ENCODE measurements around the gene NXPE4. TPM values are rescaled to one million over a fixed set of nuclear protein-coding genes. Genes with fewer than 3 reads are reported as not detected.

The NXPE4 gene
- total RNA-seq, 6 experiments from 2014 or later = not detected

DNA sequence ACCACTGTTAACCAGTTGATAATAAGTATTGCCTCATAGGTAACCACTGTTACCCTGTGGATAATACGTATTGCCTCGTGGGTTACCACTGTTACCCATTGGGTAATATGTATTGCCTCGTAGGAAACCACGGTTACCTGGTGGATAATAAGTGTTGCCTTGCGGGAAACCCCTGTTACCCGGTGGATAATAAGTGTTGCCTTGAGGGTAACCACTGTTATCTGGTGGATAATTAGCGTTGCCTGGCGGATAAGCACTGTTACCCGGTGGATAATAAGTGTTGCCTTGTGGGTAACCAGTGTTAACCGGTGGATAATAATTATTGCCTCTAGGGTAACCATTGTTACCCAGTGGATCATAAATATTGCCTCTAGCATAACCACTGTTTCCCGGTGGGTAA is 27.3 kb upstream of the NXPE4 start:
- H3K4me1 Mint-ChIP-seq (ENCODE audit: low read depth) = no peaks in the 10 kb centered on the region
- H3K9me3 Mint-ChIP-seq = peaks cover 4% of the 10 kb centered on the region; the same call in 1 of the 2 replicates
- no peak overlapping the region for H3K27ac Mint-ChIP-seq
- H3K36me3 Mint-ChIP-seq (ENCODE audit: low read depth) = no peaks in the 10 kb centered on the region
- no peaks in the 10 kb centered on the region for H3K27me3 Mint-ChIP-seq (ENCODE audit: insufficient read depth)
- DNase-seq = no peak
- TF ChIP-seq, protein P1, sequence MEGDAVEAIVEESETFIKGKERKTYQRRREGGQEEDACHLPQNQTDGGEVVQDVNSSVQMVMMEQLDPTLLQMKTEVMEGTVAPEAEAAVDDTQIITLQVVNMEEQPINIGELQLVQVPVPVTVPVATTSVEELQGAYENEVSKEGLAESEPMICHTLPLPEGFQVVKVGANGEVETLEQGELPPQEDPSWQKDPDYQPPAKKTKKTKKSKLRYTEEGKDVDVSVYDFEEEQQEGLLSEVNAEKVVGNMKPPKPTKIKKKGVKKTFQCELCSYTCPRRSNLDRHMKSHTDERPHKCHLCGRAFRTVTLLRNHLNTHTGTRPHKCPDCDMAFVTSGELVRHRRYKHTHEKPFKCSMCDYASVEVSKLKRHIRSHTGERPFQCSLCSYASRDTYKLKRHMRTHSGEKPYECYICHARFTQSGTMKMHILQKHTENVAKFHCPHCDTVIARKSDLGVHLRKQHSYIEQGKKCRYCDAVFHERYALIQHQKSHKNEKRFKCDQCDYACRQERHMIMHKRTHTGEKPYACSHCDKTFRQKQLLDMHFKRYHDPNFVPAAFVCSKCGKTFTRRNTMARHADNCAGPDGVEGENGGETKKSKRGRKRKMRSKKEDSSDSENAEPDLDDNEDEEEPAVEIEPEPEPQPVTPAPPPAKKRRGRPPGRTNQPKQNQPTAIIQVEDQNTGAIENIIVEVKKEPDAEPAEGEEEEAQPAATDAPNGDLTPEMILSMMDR (IDR thresholded peaks at IDR 0.05) = no peak
- H3K4me3 Mint-ChIP-seq = no peak overlapping the region

DNA sequence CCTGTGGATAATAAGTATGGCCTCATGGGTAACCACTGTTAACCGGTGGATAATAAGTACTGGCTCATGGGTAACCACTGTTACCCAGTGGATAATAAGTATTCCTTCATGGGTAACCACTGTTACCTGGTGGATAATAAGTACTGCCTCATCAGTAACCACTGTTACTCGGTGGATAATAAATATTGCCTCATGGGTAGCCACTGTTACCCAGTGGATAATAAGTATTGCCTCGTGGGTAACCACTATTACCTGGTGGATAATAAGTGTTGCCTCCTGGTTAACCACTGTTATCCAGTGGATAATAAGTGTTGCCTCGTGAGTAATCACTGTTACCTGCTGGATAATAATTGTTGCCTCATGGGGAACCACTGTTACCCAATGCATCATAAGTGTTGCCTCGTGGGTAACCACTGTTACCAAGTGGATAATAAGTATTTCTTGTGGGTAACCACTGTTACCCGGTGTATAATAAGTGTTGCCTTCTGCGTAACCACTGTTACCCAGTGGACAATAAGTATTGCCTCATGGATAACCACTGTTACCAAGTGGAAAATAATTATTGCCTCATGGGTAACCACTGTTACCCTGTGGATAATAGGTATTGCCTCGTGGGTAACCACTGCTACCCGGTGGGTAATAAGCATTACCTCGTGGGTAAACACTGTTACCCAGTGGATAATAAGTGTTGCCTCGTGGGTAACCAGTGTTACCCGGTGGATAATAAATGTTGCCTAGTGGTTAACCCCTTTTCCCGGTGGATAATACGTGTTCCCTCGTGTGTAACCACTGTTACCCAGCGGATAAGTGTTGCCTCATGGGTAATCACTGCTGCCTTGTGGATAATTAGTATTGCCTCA is 26.6 kb upstream of the NXPE4 start:
- Mint-ChIP-seq H3K4me1 (ENCODE audit: low read depth) (no peaks in the 10 kb centered on the region), H3K27me3 (ENCODE audit: insufficient read depth) (no peaks in the 10 kb centered on the region), H3K4me3 (no peak overlapping the region), H3K9me3 (peaks cover 4% of the 10 kb centered on the region; the same call in 1 of the 2 replicates), H3K36me3 (ENCODE audit: low read depth) (no peaks in the 10 kb centered on the region), H3K27ac (no peak overlapping the region)
- DNase-seq = no peak
- TF ChIP-seq, protein P1 (IDR thresholded peaks at IDR 0.05) = no peak

DNA sequence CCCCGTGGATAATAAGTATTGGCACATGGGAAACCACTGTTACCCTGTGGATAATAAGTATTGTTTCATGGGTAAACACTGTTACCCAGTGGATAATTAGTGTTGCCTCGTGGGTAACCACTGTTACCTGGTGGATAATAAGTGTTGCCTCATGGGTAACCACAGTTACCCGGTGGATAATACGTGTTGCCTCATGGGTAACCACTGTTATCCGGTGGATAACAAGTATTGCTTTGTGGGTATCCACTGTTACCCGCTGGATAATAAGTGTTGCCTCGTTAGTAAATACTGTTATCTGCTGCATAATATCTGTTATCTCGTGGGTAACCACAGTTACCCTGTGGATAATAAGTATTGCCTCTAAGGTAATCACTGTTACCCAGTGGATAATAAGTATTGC is 25.5 kb upstream of the NXPE4 start:
- H3K4me3 Mint-ChIP-seq = no peak overlapping the region
- peaks cover 4% of the 10 kb centered on the region; the same call in 1 of the 2 replicates for H3K9me3 Mint-ChIP-seq
- TF ChIP-seq, protein P1 (IDR thresholded peaks at IDR 0.05) = no peak
- no peak for DNase-seq
- no peaks in the 10 kb centered on the region for H3K36me3 Mint-ChIP-seq (ENCODE audit: low read depth)
- H3K4me1 Mint-ChIP-seq (ENCODE audit: low read depth) = no peaks in the 10 kb centered on the region
- H3K27ac Mint-ChIP-seq = no peak overlapping the region
- no peaks in the 10 kb centered on the region for H3K27me3 Mint-ChIP-seq (ENCODE audit: insufficient read depth)

DNA sequence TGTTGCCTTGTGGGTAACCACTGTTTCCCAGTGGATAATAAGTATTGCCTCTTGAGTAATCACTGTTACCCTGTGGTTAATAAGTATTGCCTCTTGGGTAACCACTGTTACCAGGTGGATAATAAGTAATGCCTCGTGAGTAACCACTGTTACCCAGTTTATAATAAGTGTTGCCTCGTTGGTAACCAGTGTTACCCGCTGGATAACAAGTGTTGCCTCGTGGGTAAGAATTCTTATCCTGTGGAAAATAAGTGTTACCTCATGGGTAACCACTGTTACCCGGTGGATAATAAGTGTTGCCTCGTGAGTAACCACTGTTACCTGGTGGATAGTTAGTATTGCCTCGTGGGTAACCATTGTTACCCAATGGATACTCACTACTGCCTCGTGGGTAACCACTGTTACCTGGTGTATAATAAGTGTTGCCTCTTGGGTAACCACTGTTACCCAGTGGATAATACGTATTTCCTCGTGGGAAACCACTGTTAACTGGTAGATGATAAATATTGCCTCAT is 24.1 kb upstream of the NXPE4 start:
- no peaks in the 10 kb centered on the region for H3K4me1 Mint-ChIP-seq (ENCODE audit: low read depth)
- no peak for DNase-seq
- H3K27me3 Mint-ChIP-seq (ENCODE audit: insufficient read depth) = no peaks in the 10 kb centered on the region

DNA sequence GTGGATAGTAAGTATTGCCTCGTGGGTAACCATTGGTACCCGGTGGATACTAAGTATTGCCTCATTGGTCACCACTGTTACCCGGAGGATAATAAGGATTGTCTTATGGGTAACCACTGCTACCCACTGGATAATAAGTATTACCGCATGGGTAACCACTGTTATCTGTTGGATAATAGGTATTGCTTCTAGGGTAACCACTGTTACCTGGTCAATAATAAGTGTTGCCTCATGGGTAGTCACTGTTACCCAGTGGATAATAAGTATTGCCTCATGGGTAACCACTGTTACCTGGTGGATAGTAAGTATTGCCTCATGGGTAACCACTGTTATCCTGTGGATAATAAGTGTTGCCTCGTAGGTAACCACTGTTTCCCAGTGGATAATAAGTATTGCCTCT is 22.6 kb upstream of the NXPE4 start:
- Mint-ChIP-seq H3K36me3 (ENCODE audit: low read depth) (no peaks in the 10 kb centered on the region), H3K4me3 (no peak overlapping the region), H3K27ac (no peak overlapping the region), H3K9me3 (no peaks in the 10 kb centered on the region), H3K4me1 (ENCODE audit: low read depth) (no peaks in the 10 kb centered on the region), H3K27me3 (ENCODE audit: insufficient read depth) (no peaks in the 10 kb centered on the region)
- TF ChIP-seq, protein P1 (IDR thresholded peaks at IDR 0.05) = no peak
- no peak for DNase-seq

More for the DNA sequence above, 24.1 kb upstream of the NXPE4 start:
- Mint-ChIP-seq H3K27ac (no peak overlapping the region), H3K36me3 (ENCODE audit: low read depth) (no peaks in the 10 kb centered on the region), H3K9me3 (no peaks in the 10 kb centered on the region), H3K4me3 (no peak overlapping the region)
- TF ChIP-seq, protein P1 (IDR thresholded peaks at IDR 0.05) = no peak

Measured in HFFc6 (cell line).